ENCODE measurements around the gene SLC18A3. TPM values are rescaled to one million over a fixed set of nuclear protein-coding genes. Genes with fewer than 3 reads are reported as not detected.

The SLC18A3 gene
- total RNA-seq, 3 donors from 2014 or later = not detected

DNA sequence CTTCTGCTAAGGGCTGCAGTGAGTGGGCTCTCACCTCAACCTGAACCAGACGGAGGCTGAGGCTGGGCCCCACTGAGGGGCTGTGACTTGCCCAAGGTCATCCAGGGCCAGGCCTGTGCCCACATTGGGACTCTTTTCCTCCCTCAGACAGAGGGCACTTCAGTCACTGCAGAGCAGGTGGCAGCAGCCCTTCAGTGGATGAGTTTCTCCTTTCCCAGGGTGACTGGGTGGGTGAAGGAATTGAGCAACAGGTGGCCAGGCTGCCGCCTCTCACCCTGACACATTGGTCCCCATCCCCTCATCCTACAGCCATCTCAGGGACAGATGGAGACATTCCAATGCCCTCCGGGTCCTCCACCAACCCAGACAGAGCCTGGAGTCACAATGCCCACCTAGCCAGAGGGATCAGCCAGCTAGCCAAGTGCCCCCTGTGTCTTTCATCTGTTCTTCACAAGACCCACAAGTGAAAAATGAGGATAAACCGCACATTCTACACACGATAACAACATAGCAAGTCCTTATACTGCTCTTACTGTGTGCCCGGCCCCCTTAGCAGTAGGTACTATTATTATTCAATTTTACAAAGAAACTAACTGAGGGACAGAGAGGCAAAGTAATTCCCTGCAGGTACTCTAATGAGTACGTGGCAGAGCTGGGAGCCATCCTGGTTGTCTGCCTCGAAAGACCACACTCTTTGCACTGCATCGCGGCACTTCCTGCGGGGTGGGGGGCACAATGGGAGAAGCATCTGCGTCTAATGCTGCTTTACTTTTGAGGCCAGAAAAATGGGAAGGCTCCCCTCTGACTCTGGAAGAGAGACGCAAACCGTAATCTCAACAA is 1.7 kb upstream of the SLC18A3 start:
- Histone ChIP-seq H3K27me3 (peaks cover 7 to 82% of the 10 kb centered on the region in 2 donors), H3K27ac (no peak overlapping the region), H3K4me1 (peaks cover 0 to 2% of the 10 kb centered on the region in 2 donors), H3K4me3 (no peak overlapping the region), H3K36me3 (no peaks in the 10 kb centered on the region), H3K9me3 (no peaks in the 10 kb centered on the region)
- intact Hi-C loops (cut with DNase I; ENCODE audit: low total_unique reads) = no loop called here
- no peak for TF ChIP-seq CTCF (IDR thresholded peaks at IDR 0.05)
- no peak for TF ChIP-seq POLR2AphosphoS5 (IDR thresholded peaks at IDR 0.05)
- TF ChIP-seq POLR2A (IDR thresholded peaks at IDR 0.05) = no peak
- DNase-seq (ENCODE audit: low spot score in 2 of 2) = no peak

GRCh38 chr10:49609006-49609282 is 1.2 kb upstream of the SLC18A3 start:
- DNase-seq (ENCODE audit: low spot score in 2 of 2) = peak in 1 of 2 donors; percentile 38

DNA sequence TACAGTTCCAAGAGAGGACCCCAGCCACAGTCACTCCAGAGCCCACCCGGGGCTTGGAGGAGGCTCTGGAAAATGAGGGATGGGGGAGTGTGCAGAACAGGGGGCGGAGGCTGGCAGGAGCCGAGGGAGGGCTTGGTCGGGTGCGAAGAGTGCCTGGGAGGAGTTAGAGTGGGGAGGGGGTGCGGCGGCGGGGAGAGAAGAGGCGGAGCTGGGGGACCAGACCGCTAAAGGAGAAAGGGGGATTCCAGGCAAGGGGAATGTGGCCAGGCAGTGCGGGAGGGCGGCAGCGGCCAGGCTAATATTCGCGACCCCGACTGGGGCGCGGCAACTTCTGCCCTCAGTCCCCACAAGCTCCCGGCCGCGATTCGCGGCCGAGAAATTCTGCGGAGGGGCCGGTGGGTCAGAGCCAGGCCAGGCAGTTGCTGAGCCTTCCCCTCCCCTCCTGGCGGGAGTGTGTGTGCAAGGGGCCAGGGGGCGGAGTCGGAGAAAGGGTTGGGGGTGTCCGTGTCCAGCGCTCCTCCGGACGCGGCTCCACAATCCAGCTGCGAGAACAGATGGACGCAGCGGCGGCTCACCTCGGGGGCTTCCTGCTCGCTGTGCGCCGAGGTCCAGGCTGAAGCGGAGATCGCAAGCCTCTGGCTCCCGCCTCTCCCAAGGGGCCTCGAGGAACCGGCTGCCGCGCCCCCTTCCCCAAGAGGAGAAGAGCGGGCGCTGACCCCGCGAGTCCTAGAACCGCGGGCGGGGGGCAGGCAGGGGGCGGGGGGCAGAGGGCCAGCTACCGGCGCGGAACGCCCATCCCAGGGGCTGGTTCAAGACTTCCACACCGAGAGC is 612 bp upstream of the SLC18A3 start:
- Histone ChIP-seq H3K27ac (no peak overlapping the region), H3K36me3 (no peaks in the 10 kb centered on the region), H3K4me3 (peak overlapping the region in 2 of 3 donors; percentile 22 to 41), H3K27me3 (peaks cover 7 to 88% of the 10 kb centered on the region in 2 donors), H3K9me3 (no peaks in the 10 kb centered on the region), H3K4me1 (peaks cover 0 to 2% of the 10 kb centered on the region in 2 donors)
- peak in 1 of 2 donors; percentile 48 for DNase-seq (ENCODE audit: low spot score in 2 of 2)
- TF ChIP-seq POLR2AphosphoS5 (IDR thresholded peaks at IDR 0.05) (no peak), POLR2A (IDR thresholded peaks at IDR 0.05) (no peak), CTCF (IDR thresholded peaks at IDR 0.05) (no peak)
- intact Hi-C loops (cut with DNase I; ENCODE audit: low total_unique reads) = no loop called here

More at GRCh38 chr10:49609006-49609282, 1.2 kb upstream of the SLC18A3 start:
- intact Hi-C loops (cut with DNase I; ENCODE audit: low total_unique reads) = no loop called here
- TF ChIP-seq CTCF (IDR thresholded peaks at IDR 0.05) = no peak
- no peak for TF ChIP-seq POLR2AphosphoS5 (IDR thresholded peaks at IDR 0.05)
- no peak for TF ChIP-seq POLR2A (IDR thresholded peaks at IDR 0.05)
- peaks cover 0 to 2% of the 10 kb centered on the region in 2 donors for H3K4me1 ChIP-seq
- H3K36me3 ChIP-seq = no peaks in the 10 kb centered on the region
- peaks cover 7 to 83% of the 10 kb centered on the region in 2 donors for H3K27me3 ChIP-seq
- H3K27ac ChIP-seq = no peak overlapping the region
- H3K9me3 ChIP-seq = no peaks in the 10 kb centered on the region
- no peak overlapping the region for H3K4me3 ChIP-seq

DNA sequence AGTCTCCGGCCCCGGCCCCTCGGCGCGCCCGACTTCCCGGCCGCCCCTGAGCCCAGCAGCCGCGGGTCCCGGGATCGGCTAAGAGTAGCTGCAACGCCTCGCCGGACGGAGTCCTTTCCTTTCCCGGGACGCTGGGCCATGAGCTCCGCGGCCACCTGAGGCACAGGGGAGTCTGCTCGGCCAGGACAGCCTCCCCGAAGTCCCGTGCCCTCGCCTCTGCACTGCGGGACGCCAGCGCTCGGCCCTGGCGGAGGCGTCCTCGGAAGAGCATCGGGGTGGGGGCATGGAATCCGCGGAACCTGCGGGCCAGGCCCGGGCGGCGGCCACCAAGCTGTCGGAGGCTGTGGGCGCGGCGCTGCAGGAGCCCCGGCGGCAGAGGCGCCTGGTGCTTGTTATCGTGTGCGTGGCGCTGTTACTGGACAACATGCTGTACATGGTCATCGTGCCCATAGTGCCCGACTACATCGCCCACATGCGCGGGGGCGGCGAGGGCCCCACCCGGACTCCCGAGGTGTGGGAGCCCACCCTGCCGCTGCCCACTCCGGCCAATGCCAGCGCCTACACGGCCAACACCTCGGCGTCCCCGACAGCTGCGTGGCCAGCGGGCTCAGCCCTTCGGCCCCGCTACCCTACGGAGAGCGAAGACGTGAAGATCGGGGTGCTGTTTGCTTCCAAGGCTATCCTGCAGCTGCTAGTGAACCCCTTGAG is 502 bp downstream of the SLC18A3 start:
- H3K9me3 ChIP-seq = no peaks in the 10 kb centered on the region
- H3K27me3 ChIP-seq = peaks cover 7 to 93% of the 10 kb centered on the region in 2 donors
- H3K4me3 ChIP-seq = peak overlapping the region in 2 of 3 donors; percentile 22 to 41
- peak in 1 of 2 donors; percentile 20 for DNase-seq (ENCODE audit: low spot score in 2 of 2)
- H3K4me1 ChIP-seq = peaks cover 0 to 2% of the 10 kb centered on the region in 2 donors
- no peak overlapping the region for H3K27ac ChIP-seq
- intact Hi-C loops (cut with DNase I; ENCODE audit: low total_unique reads) = no loop called here
- TF ChIP-seq CTCF (IDR thresholded peaks at IDR 0.05) (no peak), POLR2AphosphoS5 (IDR thresholded peaks at IDR 0.05) (no peak), POLR2A (IDR thresholded peaks at IDR 0.05) (no peak)
- no peaks in the 10 kb centered on the region for H3K36me3 ChIP-seq

All from breast epithelium (tissue), 4 donors.